Stimulated activated CD4-positive, alpha-beta T cell treated with anti-CD3 and anti-CD28 coated beads, Interleukin-12 subunit alpha, Interleukin-12 subunit beta, amount 100 ng/mL, for 24 hours (primary cell): ENCODE data around the gene PRPS1L1.
A peak's percentile ranks its signal among the peaks of the same experiment; 100 is the strongest.

Source experiments
- DNase-seq, 2 experiments: peaks; one replicate each; pipeline ENCODE4 v3.0.0-alpha.2; 2020; ENCODE audit warnings: low read depth in 2 of 2

Gene PRPS1L1

GRCh38 chr7:18016547-18017444, 10.8 kb downstream of the PRPS1L1 start:
- no peak for DNase-seq

- DNase-seq, result no peak
Observed at GRCh38 chr7:18013936-18014335, 13.7 kb downstream of the PRPS1L1 start.

DNA sequence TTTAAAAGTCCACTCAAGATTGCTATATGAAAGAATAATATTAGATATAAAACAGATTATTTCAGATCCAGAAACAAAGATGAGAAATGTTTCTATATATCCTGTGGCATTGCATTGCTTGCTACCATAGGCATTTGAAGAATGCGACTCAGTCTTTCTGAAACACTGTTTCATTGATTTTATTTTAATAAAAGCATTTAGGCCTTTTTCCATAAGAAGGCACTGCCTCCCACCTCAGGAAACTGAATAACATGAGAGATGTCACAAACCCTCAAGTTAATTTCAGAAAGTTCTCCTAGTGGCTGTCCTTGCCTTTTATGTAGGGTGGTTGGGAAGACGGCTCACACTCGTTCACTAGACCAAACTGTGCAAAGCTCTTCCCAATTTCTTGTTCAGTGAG, 23.3 kb downstream of the PRPS1L1 start:
- DNase-seq, result no peak

DNA sequence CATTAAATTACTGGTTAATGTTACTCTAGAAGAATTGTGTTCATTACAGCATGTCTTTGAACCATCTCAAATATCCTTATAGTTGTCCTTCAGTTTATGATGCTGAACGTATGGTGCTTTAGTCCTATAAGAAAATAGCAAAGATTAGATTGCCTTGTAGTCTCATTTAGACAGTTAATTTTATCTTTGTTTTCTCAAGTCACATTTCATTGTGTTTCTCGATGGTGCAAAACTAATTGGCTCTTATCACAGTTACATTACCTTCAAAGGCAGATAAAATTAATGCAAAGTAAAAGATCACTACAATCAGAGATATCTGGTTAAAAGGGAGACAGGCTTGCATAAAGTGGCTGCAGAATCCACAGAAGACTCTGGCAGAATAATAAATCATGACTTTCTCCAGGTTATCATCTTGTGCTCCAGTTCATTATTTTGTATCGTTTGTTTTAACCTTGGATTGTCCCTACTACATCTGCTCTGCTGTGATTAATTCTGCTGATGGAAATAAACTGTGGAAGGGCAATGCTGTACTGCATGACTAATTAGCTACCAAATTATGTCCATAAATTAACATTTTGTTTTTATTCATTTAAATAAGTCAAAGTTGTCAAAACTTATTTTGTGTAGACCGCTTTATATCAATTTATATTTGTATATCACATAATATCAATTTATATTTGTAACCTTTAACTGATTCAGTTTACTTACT, 24.2 kb downstream of the PRPS1L1 start:
- DNase-seq, result no peak

DNA sequence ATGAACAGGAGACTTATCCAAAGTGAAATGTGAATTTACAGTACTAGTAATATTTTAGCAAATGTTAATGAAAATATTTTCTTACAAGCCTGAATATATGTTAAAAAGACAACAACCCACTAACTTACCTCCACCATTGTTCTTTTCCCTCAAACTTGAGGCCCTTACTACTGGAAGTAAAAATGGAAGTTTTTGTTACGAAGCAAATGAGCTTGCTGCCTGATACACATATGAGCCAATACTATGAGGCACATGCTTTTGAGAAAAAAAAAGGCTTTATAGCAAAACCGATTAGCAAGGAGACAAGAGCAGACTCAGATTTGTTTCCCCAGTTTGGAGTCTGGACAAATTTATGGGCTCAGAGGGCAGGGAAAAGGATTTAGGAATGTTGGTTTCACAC, 29.0 kb downstream of the PRPS1L1 start:
- no peak for DNase-seq

- DNase-seq, result no peak
Observed at GRCh38 chr7:17996442-17997223, 31.0 kb downstream of the PRPS1L1 start.

- no peak for DNase-seq
Observed at GRCh38 chr7:17996040-17996439, 31.6 kb downstream of the PRPS1L1 start.

DNA sequence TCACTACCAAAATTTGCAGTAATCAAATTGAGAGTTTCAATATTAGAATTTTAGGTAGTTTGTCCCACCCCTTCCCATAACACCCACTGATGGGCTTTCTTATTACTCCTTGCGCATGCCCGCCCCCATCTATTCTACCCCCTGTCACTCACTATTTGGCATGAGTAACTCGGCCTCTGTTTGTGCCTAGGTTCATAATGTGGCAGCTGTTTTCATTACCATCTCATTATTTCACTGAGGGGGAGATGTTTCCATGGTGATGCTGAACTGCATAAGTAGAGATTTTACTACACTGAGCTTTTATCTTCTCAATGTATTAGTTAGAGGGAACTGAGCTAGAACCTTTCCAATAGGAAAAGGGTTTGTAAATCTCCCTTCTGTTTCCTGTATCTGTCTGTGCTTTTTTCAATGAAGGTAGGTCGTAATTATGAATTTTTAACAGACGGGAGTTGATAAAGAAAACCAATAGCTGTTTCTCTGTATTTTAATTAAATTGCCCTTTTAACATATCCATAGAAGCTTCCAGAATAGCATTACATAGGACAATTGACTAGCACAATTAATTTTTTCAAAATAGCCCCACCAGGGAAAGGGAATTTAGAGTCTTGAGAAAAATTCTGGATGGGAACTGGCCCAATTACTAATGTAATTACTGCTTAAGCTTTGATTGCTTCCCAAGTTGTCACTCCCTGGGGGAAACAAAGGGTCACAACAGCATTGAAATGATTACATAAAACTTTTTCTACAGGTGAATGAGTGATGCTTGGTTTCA, 33.4 kb downstream of the PRPS1L1 start:
- peak in 1 of 2 experiments; percentile 7 for DNase-seq

DNA sequence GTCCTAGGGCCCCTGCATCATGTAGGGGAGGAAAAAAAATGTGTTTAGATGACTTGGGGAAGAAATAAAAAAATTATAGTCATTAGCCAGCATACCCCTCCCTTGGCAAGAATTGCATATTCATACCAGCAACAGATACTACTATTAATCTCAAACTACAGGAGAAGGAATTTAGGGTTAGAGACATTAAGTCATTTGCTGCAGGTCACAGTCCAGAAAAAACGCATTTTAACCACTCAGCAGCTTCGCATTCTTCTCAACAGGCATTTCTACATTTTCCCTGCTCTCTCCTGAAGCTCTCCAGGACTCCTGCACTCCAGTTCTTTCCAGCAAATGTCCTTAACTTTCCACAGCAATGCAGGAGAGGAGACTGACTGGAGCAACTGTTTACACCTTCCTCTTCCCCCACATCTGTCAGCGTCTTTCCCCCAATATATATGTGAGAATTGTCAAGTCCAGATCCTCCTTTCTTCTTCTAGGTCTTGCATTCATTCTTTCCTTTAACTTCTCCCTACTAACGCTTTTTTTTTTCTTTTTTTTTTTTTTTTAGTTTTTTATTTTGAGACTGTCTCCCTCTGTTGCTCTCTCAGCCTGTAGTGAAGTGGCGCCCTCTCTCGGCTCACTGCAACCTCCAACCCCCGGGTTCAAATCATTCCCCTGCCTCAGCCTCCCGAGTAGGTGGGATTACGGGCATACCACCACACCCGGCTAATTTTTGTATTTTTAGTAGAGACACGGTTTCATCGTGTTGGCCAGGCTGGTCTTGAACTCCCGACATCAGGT, 35.6 kb downstream of the PRPS1L1 start:
- peak in 1 of 2 experiments; percentile 11 for DNase-seq

- no peak for DNase-seq
Observed at GRCh38 chr7:17990761-17991160, 36.9 kb downstream of the PRPS1L1 start.

DNA sequence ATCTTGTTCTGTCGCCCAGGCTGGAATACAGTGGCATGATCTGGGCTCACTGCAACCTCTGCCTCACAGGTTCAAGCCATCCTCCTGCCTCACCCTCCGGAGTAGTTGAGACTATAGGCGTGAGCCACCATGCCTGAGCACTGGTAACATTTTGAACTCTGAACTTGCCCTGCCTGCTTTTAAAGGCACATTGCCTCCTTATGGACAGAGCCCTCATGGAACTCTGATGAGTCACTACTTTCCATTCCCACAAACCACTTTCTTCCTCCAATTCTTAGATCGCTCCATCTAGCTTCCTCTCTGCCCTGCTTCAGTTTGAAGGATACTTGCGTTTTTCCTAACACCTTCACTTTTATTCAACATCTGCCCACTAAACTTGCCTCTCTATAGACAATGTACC, 38.1 kb downstream of the PRPS1L1 start:
- no peak for DNase-seq

DNA sequence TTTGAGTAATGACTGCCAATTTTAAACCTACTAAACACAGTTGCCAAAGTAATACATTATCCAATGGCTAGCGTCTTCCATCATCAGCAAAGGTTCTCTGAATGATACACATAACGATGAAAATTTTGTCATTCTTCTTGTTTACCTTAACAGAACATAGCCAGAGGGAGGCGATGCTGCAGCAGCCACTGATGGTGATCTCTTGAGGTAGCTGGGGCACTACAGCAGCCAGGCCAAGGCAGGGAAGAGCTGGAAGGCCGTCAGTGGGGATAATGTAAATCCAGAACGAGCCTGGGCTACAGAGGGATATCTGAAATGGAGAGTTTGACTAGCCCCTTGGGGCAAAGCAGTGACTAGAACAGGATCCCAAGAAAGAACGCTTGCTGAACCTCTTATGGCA, 38.8 kb downstream of the PRPS1L1 start:
- no peak for DNase-seq

DNA sequence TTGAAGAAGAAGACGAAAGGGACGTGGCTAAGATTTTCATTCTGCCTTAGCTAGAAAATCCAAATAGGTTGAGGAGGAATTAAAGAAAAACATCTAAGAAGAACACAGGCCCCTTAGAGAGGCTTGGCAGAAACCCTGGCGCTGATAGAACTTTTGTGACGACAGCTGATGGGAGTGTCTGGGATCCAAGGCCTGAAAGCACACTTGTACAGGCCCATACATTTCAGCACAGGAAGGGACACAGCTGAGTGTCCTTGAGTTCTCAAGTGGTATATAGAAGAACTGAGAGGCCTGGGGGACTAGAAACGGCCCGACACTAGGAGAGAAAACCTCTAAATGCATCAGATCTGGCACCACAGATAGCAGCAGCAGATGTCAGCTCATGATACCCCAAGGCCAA, 39.5 kb downstream of the PRPS1L1 start:
- no peak for DNase-seq

- DNase-seq, result no peak
Observed at GRCh38 chr7:17986851-17987250, 40.8 kb downstream of the PRPS1L1 start.

DNA sequence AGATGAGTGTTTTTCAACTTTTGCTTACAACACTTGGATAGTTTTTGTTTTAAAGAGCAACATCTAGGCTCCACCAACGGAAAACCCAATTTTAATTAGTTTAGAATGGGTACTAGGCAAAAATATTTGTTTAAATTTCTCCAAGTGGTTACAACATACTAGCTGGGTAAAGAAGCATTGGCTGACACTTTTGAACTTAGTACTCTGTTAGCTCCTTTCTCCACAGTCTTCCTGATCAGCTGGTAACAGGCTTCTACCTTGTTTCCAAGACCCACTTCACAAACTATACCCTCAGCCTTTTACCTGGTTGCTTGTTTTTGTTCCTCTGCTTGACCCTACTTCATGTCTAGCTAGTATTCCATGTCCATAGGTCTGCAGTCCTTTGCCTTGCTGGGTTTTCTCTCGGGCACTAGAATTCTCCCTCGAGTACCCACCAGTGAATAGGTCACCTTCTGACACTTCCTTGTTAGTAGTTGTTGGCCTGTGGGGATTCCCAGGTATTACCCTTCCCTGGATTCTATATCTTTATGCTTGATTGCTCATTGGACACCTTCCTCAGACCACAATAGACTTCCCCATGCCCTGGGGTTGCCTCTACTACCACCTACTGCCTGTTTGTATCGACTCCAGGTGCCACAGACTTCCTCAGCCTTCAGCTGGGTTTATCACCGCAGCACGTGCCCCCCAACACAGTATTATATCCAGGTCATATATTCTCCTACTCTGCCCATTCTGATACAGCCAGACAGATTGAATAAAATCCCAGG, 42.0 kb downstream of the PRPS1L1 start:
- no peak for DNase-seq

- DNase-seq, result no peak
Observed at GRCh38 chr7:17984288-17984687, 43.4 kb downstream of the PRPS1L1 start.

DNA sequence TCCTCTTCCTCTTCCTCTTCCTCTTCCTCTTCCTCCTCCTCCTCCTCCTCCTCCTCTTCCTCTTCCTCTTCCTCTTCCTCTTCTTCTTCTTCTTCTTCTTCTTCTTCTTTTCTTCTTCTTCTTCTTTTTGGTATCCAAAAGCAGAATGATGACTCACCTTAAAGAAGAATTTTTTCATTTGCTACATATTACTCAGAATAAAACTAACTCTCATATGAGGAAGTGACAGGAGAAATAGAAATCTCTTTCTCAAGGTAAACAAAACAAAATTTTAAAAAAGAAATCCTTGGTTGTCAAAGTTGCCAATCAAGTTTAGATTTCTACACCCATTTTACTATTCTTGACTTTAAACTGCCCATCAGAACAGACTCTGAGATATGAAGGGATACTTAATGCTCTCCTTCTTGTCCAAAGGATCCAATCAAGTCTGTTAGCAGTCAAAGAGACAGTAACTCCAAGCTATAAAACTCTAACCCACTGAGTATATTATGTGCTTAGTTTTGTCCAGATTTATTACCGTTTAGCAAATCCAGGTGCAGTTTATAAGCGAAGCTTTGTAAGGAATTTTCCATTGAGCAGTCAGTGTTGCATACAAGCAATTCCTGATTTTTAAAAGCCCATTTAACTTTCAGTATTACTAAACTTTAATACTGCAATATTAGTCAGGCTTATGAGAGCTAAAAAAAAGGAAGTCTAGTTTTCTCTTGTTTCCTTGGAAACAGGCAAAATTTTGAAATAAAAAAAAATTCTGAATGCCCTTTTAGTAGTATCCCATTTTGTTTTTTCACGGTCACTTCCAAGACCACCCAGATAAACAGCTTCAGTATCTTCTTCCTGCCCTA, 44.2 kb downstream of the PRPS1L1 start:
- no peak for DNase-seq

DNA sequence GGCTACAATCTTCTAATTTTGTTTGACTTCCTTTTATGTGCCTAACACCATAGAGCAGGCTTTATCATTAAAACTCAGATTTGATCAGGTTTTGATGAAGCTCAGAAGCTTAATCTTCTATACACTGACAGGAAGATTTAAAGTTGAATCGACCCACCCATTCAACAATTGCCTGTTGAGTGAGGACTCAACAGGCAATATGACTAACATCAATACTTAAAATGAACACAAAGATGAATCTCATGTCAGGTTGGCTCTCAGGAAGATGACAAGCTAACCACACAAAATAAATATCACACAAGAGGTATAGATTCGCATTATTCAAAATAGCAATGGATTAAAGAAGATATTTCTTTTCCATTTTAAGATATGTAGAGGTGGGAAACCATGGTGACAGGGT, 50.7 kb downstream of the PRPS1L1 start:
- DNase-seq, result no peak
